HepG2 (cell line): ENCODE measurements around the gene ABHD17A. TPM values are rescaled to one million over a fixed set of nuclear protein-coding genes. Genes with fewer than 3 reads are reported as not detected.

ENCODE experiments used
- CHCHD3 ChIP-seq: sonication (generic); formaldehyde crosslinking; IDR thresholded peaks from 2 replicates; pipeline ENCODE4 v1.8.0; 2022; ENCODE audit warnings: mild to moderate bottlenecking, missing genetic modification reagents, moderate library complexity
- FOXK1 ChIP-seq: sonication (generic); formaldehyde crosslinking; IDR thresholded peaks from 2 replicates; pipeline ENCODE4 v1.4.0; 2020; ENCODE audit warnings: low read depth, missing genetic modification reagents, borderline replicate concordance
- ISL2 ChIP-seq: sonication (generic); formaldehyde crosslinking; IDR thresholded peaks from 2 replicates; pipeline ENCODE4 v1.5.0; 2020; ENCODE audit warnings: missing genetic modification reagents
- MTA3 ChIP-seq: sonication (generic); formaldehyde crosslinking; IDR thresholded peaks from 2 replicates; pipeline ENCODE4 v1.4.0; 2020; ENCODE audit warnings: missing genetic modification reagents
- PAF1 ChIP-seq: IDR thresholded peaks from 2 replicates; pipeline ENCODE4 v1.6.1; 2016; ENCODE audit warnings: missing genetic modification reagents, missing compliant biosample characterization
- RBM39 ChIP-seq: fragments of 200-400 bp; formaldehyde crosslinking; IDR thresholded peaks from one replicate; pipeline ENCODE4 v1.6.1; 2018; ENCODE audit warnings: antibody characterized with exemption, mild to moderate bottlenecking, low read depth, low read length; ENCODE audit not compliant: poor library complexity, severe bottlenecking
- SRSF9 ChIP-seq: fragments of 200-400 bp; formaldehyde crosslinking; IDR thresholded peaks from 2 replicates; pipeline ENCODE4 v1.6.1; 2018; ENCODE audit warnings: borderline replicate concordance, mild to moderate bottlenecking, low read depth, low read length; ENCODE audit not compliant: insufficient read depth, poor library complexity, severe bottlenecking
- ZBTB21 ChIP-seq: sonication (generic); formaldehyde crosslinking; IDR thresholded peaks from 2 replicates; pipeline ENCODE4 v1.4.0; 2020; ENCODE audit warnings: missing genetic modification reagents
- ZNF253 ChIP-seq: sonication (generic); formaldehyde crosslinking; IDR thresholded peaks from 2 replicates; pipeline ENCODE4 v1.8.0; 2022; ENCODE audit warnings: mild to moderate bottlenecking, missing genetic modification reagents, borderline replicate concordance
- ZNF543 ChIP-seq: sonication (generic); formaldehyde crosslinking; IDR thresholded peaks from 2 replicates; pipeline ENCODE4 v1.4.0; 2020; ENCODE audit warnings: mild to moderate bottlenecking, missing genetic modification reagents
- ZNF646 ChIP-seq: sonication (generic); formaldehyde crosslinking; IDR thresholded peaks from 2 replicates; pipeline ENCODE4 v1.9.0; 2021; ENCODE audit warnings: mild to moderate bottlenecking, missing genetic modification reagents
- polyA plus RNA-seq, 8 experiments: library from polyadenylated mRNA; depleted of rRNA in 3 of 8; stranded (reverse) in 7 of 8; unstranded in 1 of 8; fragments of >200 nt; fragmentation: Illumina TruSeq in 4 of 8; extraction: Trizol in 4 of 8; gene quantifications; 2 replicates each; pipeline versions ENCODE4 v1.2.1 to v1.2.3, GENCODE V29; 2011 to 2016; ENCODE audit warnings: low read depth in 4 of 8, missing spikeins in 1 of 8, mixed read lengths in 1 of 8; ENCODE audit not compliant: insufficient read depth in 1 of 8
- total RNA-seq, 5 experiments: library from RNA; depleted of rRNA; stranded (reverse); fragments of >200 nt; fragmentation: Illumina TruSeq; extraction: Trizol; gene quantifications; 2 replicates each; pipeline ENCODE4 v1.2.3, GENCODE V29; 2016; ENCODE audit warnings: low read depth in 1 of 5
- TF ChIP-seq, protein P1 (sequence below): sonication (generic); formaldehyde crosslinking; IDR thresholded peaks from 2 replicates; pipeline ENCODE4 v1.4.0; 2020; ENCODE audit warnings: low read depth, missing genetic modification reagents
- TF ChIP-seq, protein P2 (sequence below): sonication (generic); formaldehyde crosslinking; IDR thresholded peaks from 2 replicates; pipeline ENCODE4 v1.9.0; 2021; ENCODE audit warnings: missing genetic modification reagents, mild to moderate bottlenecking, borderline replicate concordance
- TF ChIP-seq, protein P3 (sequence below): IDR thresholded peaks from 2 replicates; pipeline ENCODE4 v1.6.1; 2018; ENCODE audit warnings: missing genetic modification reagents, mild to moderate bottlenecking, missing compliant biosample characterization
- TF ChIP-seq, protein P4 (sequence below): sonication (generic); formaldehyde crosslinking; IDR thresholded peaks from 2 replicates; pipeline ENCODE4 v1.5.0; 2020; ENCODE audit warnings: mild to moderate bottlenecking, low read depth, missing genetic modification reagents, borderline replicate concordance

The ABHD17A gene
- total and polyA plus RNA-seq, 2 of the 13 experiments (the other 11 are each of a cell fraction or from before 2014, with no cell fraction given): 27.7 to 40.8 TPM

GRCh38 chr19:1848399-1849131, 36.7 kb downstream of the ABHD17A start, which contains the start of gene REXO1 (continued):
- TF ChIP-seq, protein P1, sequence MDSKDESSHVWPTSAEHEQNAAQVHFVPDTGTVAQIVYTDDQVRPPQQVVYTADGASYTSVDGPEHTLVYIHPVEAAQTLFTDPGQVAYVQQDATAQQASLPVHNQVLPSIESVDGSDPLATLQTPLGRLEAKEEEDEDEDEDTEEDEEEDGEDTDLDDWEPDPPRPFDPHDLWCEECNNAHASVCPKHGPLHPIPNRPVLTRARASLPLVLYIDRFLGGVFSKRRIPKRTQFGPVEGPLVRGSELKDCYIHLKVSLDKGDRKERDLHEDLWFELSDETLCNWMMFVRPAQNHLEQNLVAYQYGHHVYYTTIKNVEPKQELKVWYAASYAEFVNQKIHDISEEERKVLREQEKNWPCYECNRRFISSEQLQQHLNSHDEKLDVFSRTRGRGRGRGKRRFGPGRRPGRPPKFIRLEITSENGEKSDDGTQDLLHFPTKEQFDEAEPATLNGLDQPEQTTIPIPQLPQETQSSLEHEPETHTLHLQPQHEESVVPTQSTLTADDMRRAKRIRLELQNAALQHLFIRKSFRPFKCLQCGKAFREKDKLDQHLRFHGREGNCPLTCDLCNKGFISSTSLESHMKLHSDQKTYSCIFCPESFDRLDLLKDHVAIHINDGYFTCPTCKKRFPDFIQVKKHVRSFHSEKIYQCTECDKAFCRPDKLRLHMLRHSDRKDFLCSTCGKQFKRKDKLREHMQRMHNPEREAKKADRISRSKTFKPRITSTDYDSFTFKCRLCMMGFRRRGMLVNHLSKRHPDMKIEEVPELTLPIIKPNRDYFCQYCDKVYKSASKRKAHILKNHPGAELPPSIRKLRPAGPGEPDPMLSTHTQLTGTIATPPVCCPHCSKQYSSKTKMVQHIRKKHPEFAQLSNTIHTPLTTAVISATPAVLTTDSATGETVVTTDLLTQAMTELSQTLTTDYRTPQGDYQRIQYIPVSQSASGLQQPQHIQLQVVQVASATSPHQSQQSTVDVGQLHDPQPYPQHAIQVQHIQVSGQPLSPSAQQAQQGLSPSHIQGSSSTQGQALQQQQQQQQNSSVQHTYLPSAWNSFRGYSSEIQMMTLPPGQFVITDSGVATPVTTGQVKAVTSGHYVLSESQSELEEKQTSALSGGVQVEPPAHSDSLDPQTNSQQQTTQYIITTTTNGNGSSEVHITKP (CRISPR knock-in tag): no peak
- TF ChIP-seq MTA3 (CRISPR knock-in tag) (no peak), PAF1 (CRISPR knock-in tag) (no peak), SRSF9 (no peak), RBM39 (peak; percentile 39), ISL2 (CRISPR knock-in tag) (0 out of 2 replicates have a peak, but pooled peaks have one; percentile 8), ZBTB21 (CRISPR knock-in tag) (no peak), FOXK1 (CRISPR knock-in tag) (peak; percentile 56; the same call in 1 of the 2 replicates), ZNF253 (CRISPR knock-in tag) (no peak), ZNF646 (no peak), CHCHD3 (CRISPR knock-in tag) (no peak), ZNF543 (CRISPR knock-in tag) (no peak; the same call in 1 of the 2 replicates)
- TF ChIP-seq, protein P2, sequence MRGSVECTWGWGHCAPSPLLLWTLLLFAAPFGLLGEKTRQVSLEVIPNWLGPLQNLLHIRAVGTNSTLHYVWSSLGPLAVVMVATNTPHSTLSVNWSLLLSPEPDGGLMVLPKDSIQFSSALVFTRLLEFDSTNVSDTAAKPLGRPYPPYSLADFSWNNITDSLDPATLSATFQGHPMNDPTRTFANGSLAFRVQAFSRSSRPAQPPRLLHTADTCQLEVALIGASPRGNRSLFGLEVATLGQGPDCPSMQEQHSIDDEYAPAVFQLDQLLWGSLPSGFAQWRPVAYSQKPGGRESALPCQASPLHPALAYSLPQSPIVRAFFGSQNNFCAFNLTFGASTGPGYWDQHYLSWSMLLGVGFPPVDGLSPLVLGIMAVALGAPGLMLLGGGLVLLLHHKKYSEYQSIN (CRISPR knock-in tag): no peak
- TF ChIP-seq, protein P3, sequence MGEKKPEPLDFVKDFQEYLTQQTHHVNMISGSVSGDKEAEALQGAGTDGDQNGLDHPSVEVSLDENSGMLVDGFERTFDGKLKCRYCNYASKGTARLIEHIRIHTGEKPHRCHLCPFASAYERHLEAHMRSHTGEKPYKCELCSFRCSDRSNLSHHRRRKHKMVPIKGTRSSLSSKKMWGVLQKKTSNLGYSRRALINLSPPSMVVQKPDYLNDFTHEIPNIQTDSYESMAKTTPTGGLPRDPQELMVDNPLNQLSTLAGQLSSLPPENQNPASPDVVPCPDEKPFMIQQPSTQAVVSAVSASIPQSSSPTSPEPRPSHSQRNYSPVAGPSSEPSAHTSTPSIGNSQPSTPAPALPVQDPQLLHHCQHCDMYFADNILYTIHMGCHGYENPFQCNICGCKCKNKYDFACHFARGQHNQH: no peak
- TF ChIP-seq, protein P4, sequence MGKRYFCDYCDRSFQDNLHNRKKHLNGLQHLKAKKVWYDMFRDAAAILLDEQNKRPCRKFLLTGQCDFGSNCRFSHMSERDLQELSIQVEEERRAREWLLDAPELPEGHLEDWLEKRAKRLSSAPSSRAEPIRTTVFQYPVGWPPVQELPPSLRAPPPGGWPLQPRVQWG: no peak
